AG04449 (cell line): Measurements from ENCODE around the gene NEU4.
"Not testable (repeated sequence)": the region's sequence is repeated elsewhere in the genome, so short reads cannot be mapped to it uniquely, and the experiment has no call there.

ENCODE experiments used
- CTCF ChIA-PET: fragments of 350-600 bp; formaldehyde crosslinking; extraction: SDS; loops from one replicate; lab custom pipeline; 2021; ENCODE audit warnings: antibody characterized with exemption; lab: Yijun Ruan, JAX
- POLR2A ChIA-PET: fragments of 400-600, 350-600 bp; formaldehyde crosslinking; extraction: SDS; loops from one replicate; lab custom pipeline; 2020; ENCODE audit warnings: antibody characterized with exemption, inconsistent platforms; lab: Yijun Ruan, JAX
- DNase-seq: peaks from one replicate; pipeline ENCODE4 v3.0.0-alpha.2; 2010; ENCODE audit warnings: low read depth, low spot score
- H3K4me3 ChIP-seq: 2 replicates; pipeline ENCODE4 v1.5.1; 2011; ENCODE audit warnings: low read depth, mild to moderate bottlenecking, control low read depth, low read length
- CTCF ChIP-seq: IDR thresholded peaks from one replicate; pipeline ENCODE4 v1.5.1; 2011; ENCODE audit warnings: mild to moderate bottlenecking, moderate library complexity, low read length, control low read depth, inconsistent platforms; ENCODE audit not compliant: insufficient read depth; ENCODE audit errors: missing control alignments

NEU4 gene

GRCh38 chr2:241818943-241819270 lies 9.9 kb downstream of the NEU4 start:
- CTCF ChIA-PET = no interaction called here

GRCh38 chr2:241819947-241820624 lies 11.1 kb downstream of the NEU4 start:
- POLR2A ChIA-PET, DNase-seq, CTCF ChIA-PET, H3K4me3 ChIP-seq: not testable (repeated sequence)

More at GRCh38 chr2:241818943-241819270, 9.9 kb downstream of the NEU4 start:
- DNase-seq = no peak
- no peak overlapping the region for H3K4me3 ChIP-seq
- POLR2A ChIA-PET = no interaction called here
- TF ChIP-seq CTCF = no peak

- ChIA-PET POLR2A (no interaction called here), CTCF (no interaction called here)
- H3K4me3 ChIP-seq = no peak overlapping the region
- TF ChIP-seq CTCF = no peak
- no peak for DNase-seq
These were observed 11.8 kb downstream of the NEU4 start for GRCh38 chr2:241820625-241821384.

GRCh38 chr2:241821460-241822263 lies 12.7 kb downstream of the NEU4 start:
- no peak for DNase-seq
- POLR2A ChIA-PET = no interaction called here
- CTCF ChIA-PET = no interaction called here
- TF ChIP-seq CTCF = no peak
- H3K4me3 ChIP-seq = no peak overlapping the region

- ChIA-PET POLR2A (no interaction called here), CTCF (no interaction called here)
- DNase-seq = no peak
- H3K4me3 ChIP-seq = no peak overlapping the region
- no peak for TF ChIP-seq CTCF
These were observed 13.3 kb downstream of the NEU4 start for GRCh38 chr2:241822264-241822623.

- H3K4me3 ChIP-seq, DNase-seq, POLR2A ChIA-PET, CTCF ChIA-PET: not testable (repeated sequence)
These were observed 14.8 kb downstream of the NEU4 start for GRCh38 chr2:241823531-241824437.
